Stimulated activated CD8-positive, alpha-beta memory T cell treated with anti-CD3 and anti-CD28 coated beads, Interleukin-2, amount 100 ng/mL, for 1 hour (primary cell): ENCODE results near the gene IKZF3.
"Not testable (repeated sequence)": the region's sequence is repeated elsewhere in the genome, so short reads cannot be mapped to it uniquely, and the experiment has no call there.

Experiments used
- DNase-seq, 2 donors: peaks; one replicate each; pipeline ENCODE4 v3.0.0-alpha.2; 2020; ENCODE audit warnings: low read depth in 2 of 2

IKZF3 gene

DNA sequence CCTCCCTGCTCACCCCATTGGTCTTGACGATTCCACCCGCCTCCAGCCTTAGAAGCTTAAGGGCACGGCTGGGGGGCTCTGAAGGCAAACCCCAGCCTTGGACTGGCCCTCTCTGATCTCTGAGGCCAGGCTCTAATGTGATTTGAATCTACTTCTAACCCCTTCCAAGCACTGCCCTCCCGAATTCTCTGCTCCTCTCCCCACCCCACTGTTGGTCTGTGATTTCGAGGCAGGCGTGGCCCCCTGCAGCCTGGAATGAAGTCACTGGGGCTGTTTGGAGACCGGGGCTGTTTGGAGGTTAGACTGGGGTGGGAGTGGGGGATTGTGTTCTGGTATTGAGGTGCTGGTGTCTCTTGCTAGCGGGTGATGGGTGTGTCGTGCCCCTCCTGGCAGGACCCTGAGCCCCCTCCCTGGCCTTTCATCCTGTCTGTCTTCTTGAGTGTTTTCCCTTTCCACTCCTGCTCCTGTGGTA is 124.2 kb downstream of the IKZF3 start:
- no peak for DNase-seq

DNA sequence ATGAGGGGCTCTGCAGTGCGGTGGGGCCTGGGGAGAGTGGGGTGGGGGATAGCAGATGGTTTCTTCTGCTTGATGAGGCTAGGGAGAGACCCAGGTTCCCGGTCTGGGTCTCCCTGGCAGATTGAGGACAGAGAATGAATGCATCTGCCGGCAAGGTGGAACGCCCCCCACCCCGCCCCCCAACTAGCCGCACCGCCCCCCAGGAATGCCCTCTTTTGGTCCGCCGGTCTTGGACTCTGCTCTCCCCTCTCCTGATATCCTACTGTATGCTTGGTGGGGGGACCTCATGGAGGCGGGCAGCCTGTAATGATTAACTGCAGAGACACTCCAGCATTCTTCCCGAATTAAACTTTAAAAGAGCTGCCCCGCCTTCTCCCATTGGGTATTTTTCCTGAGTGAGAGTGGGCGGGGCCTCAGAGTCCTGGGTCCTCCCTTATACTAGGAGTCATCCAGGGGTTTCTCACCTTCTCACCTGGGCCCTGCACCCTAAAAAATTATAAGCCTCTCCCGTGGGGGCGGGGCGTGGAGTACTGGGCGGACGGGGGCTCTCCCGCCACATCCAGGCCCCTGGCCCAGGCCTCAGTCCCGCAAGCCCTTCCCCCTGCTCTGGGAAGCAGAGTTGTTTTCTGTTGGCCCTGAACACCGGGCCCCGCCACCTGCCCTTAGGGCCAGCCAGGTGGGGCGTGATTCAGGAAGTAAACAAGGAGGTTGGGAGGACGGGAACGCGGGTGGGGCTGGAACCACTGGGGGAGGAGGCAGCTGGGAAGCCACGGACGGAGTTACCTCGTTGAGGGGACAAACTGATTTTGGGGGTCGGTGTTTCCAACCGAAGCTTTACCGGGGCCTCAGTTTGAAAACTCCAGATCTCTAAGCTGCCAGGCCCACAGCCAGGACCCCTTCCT is 124.9 kb downstream of the IKZF3 start:
- no peak for DNase-seq

DNA sequence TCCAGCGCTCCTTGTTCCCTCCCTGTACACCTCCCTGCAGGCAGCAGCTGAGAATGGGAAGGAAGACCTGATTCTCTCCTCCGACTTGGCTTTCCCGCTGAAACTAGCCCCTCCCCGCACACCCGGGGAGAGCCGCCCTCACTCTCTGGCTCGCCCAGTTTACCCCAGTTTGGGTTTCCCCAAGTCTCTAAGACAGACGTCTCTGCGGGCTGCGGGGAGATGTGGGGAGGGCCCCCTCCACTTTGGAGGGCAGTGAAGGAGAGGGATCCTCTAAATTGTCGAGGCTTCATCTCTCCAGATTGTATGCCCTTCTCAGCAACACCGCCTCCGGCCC is 125.6 kb downstream of the IKZF3 start:
- DNase-seq: peak in 1 of 2 donors; percentile 25

DNA sequence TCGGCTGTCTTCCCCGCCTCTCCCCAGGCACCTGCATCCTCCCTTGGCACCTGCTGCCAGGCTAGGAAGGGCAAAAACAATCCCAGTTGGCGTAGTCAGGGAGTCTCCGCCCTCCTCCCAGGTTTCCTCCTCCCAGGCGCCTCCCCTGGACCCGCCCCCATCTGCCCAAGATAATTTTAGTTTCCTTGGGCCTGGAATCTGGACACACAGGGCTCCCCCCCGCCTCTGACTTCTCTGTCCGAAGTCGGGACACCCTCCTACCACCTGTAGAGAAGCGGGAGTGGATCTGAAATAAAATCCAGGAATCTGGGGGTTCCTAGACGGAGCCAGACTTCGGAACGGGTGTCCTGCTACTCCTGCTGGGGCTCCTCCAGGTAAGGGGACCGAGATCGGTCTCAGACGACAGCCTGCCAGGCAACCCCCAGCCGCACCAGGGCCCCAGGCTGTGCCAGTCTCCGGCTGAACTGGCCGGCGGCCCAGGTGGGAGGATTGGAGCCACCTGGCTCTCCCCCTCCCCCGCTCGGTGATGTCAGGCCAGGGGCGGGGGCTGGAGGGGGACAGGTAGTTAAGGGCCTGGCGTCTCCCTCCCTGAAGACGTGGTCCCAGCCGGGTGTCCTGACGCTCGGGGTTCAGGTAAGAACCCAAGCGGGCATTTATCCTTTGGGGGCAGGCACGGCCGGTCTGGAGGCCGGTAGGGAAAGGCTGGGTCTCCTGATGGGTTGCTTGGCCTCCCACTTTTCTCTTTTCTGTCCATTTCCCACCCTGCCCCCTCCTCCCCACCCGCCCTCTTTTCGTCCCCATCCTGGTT is 126.1 kb downstream of the IKZF3 start, which contains the start of gene GRB7:
TSS of gene GRB7 (plus strand) at position 179 of the 808 bp plus-strand sequence. CDS start 4,364 bp downstream, outside the sequence.
- no peak for DNase-seq

DNA sequence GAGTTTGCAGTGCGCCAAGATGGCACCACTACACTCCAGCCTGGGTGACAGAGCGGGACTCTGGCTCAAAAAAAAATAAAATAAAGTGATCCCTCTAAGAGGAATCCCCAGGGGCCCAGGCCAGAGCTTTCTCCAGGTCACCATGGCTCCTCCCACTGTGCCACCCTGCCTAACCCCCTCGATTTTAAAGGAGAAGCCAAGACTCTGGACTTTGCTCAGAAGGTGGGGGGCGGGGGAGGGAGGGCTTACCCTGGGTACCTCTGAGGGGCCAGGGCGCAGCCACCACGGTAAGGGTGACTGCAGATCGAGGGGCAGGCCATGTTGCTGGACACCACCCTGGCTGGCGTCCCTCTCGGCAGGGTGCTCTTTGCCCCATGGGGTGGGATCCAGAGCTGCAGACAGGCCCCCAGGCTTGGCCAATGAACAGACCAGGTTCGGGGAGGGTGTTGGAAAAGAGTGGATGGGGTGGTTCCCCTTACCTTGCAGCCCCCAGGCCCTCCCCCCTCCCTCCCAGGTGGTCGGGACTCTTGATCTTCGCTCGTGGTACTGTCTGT is 126.8 kb downstream of the IKZF3 start:
- DNase-seq: no peak

DNA sequence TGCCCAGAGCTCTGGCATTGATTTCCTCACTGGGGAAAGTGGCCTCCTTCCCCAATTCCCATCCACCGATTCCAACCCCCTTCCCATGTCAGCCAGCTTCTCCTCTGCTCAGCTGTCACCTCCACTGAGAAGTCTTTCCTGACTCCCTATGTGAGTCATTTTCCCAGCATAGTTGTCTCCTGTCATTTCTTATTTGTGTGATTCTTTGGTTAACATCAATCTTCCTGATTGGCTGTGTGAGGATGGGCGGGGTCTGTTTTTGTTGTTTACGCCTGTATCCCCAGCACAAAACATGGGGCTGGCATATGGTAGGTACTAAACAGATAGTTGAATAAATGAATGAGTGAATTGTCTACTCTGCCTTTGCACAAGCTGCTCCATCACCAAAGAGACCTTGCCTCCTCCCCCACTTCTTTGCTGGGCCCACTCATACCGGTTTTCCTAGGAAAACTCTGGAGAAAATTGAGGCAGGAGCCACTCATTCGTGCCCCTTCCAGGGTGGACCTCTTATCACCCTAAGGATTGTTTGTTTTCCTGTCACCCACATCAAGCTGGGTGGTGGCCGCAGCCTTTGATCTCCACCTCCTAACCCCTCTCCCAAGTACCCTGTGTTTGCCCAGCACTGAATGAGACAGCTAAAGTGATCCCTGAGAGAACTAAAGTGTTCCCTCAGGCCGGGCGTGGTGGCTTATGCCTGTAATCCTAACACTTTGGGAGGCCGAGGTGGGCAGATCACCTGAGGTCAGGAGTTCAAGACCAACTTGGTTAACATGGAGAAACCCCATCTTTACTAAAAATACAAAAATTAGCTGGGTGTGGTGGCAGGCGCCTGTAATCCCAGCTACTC is 127.6 kb downstream of the IKZF3 start:
- DNase-seq: no peak

DNA sequence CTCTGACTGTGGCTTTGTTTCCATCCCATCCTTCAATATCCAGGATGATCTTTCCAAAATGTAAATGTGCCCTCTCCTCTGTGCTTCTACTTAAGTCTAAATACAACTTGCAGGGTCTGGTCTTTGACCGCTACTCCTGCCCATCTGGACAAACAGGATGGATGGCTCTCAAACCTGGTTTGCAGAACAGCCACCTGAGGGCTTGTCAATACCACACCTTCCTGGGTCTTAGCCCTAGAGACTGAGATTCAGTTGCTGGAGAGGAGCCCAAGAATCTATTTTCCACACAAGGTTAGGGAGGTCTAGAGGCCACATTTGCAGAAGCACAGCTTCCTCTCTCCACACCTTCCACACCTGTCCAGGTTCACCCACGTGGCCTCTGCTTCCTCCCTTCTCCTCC is 128.2 kb downstream of the IKZF3 start:
- DNase-seq: no peak

DNA sequence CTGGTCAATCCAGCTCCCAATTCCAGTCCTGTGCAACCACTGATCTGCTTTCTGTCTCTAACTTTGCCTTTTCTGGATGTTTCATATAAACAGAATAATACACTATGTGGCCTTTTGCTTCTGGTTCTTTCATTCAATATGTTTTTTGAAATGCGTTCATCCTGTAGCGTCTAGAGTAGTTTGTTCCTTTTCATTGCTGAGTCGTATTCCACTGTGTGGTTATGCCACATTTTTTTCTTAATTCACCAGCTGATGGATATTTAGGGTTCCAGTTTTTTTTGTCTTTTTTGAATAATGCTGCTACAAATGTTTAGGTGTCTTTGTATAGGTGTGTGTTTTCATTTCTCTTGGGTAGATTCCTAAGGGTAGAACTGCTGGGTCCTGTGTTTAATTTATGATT is 131.5 kb downstream of the IKZF3 start:
- no peak for DNase-seq

DNA sequence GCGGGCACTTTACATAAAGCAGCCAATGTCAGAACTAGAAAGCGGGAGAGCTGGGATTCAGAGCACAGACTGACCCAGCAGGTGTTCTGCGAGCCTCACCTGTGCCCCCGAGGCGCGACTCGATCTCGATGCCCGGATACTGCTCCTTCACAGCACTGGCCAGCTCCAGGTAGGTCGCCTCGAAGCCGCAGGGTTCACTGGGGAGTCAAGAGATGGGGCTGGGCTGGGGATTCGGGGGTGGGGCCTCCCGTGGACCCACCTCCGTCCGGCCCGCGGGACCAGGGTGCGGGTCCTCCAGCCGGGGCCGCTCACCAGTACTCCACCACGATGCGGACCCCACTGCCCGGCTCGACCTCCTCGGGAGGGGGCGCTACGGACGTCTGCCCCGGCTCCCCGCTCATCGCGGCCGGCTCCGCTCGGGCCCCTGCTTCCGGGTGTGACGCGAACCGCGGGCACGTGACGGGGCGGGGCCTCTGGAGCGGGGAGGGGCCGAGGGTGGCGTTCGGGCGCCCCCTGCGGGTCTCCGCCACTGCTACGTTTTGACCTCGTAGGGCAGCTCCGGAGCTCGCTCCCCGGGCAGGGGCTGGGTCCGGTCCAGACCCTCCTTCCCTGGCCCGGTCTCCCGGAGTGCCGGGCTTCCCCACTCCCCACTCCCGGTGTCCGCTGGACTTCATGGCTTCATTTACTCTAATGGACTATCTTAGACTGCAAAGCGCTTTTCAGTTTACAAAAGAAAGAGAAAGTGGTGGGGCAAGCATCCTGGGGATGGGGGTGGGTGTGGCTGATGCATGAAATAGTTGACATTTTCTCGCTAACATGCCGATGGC is 133.8 kb downstream of the IKZF3 start, which contains the start of gene MIEN1:
TSS of gene MIEN1 (minus strand) at position 438 of the 827 bp plus-strand sequence. CDS start at position 401, 37 bp downstream.
- peak; percentile 91 for DNase-seq

DNA sequence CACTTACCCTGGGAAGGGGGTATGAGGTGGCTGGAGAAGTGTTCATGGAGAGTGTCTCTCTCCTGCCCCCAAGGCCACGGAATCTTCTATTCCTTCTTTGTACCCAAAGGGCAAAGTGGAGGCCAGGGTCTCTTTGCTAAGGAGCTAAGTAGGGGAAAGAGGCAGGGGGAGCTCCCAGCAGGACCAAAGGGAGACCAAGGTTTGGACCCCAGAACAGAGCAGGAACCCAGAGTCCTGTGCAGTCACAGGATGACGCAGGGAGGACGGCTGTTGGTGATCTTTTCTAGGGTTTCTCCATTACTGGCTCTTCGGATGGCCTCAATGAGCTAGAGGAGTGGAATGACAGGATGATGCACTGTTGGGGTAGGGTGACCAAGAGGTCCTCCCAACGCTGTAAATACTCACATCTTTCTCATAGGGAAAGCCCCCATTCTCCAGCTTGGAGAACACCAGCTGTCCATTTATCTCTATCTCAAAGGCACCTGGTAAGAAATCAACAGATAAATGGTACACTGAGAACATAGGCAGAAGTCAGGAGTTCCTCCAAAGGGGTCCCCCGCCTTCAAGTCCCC is 134.7 kb downstream of the IKZF3 start:
- no peak for DNase-seq

DNA sequence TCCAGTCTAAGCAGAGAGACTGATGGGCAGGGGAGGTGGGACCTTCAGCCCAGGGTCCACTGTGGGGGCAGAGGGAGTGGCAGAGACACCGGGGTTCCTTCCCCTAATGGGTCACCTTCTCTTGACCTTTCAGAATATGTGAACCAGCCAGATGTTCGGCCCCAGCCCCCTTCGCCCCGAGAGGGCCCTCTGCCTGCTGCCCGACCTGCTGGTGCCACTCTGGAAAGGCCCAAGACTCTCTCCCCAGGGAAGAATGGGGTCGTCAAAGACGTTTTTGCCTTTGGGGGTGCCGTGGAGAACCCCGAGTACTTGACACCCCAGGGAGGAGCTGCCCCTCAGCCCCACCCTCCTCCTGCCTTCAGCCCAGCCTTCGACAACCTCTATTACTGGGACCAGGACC is 136.6 kb downstream of the IKZF3 start:
- DNase-seq: no peak

DNA sequence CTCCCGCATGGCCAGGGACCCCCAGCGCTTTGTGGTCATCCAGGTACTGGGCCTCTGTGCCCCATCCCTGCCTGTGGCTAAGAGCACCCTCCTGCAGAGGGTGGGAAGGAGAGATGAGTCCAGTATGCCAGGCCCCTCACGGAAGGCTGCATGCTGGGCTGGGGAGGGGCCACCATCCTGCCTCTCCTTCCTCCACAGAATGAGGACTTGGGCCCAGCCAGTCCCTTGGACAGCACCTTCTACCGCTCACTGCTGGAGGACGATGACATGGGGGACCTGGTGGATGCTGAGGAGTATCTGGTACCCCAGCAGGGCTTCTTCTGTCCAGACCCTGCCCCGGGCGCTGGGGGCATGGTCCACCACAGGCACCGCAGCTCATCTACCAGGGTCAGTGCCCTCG is 137.5 kb downstream of the IKZF3 start:
- no peak for DNase-seq

DNA sequence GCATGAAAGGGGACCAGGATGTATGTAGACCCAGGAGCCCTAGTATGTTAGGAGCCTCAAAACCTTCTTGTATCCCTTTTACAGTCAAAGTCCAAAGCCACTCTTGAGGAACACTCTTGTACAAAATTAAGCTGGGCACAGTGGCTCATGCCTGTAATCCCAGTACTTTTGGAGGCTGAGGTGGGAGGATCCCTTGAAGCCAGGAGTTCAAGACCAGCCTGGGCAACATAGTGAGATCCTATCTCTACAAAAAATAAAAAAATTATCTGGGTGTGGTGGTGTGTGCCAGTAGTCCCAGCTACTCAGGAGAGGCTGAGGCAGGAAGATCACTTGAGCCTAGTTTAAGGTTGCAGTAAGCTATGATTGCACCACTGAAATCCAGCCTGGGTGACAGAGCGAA is 138.2 kb downstream of the IKZF3 start:
- DNase-seq: not testable (repeated sequence)

DNA sequence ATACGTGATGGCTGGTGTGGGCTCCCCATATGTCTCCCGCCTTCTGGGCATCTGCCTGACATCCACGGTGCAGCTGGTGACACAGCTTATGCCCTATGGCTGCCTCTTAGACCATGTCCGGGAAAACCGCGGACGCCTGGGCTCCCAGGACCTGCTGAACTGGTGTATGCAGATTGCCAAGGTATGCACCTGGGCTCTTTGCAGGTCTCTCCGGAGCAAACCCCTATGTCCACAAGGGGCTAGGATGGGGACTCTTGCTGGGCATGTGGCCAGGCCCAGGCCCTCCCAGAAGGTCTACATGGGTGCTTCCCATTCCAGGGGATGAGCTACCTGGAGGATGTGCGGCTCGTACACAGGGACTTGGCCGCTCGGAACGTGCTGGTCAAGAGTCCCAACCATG is 139.4 kb downstream of the IKZF3 start:
- no peak for DNase-seq

DNA sequence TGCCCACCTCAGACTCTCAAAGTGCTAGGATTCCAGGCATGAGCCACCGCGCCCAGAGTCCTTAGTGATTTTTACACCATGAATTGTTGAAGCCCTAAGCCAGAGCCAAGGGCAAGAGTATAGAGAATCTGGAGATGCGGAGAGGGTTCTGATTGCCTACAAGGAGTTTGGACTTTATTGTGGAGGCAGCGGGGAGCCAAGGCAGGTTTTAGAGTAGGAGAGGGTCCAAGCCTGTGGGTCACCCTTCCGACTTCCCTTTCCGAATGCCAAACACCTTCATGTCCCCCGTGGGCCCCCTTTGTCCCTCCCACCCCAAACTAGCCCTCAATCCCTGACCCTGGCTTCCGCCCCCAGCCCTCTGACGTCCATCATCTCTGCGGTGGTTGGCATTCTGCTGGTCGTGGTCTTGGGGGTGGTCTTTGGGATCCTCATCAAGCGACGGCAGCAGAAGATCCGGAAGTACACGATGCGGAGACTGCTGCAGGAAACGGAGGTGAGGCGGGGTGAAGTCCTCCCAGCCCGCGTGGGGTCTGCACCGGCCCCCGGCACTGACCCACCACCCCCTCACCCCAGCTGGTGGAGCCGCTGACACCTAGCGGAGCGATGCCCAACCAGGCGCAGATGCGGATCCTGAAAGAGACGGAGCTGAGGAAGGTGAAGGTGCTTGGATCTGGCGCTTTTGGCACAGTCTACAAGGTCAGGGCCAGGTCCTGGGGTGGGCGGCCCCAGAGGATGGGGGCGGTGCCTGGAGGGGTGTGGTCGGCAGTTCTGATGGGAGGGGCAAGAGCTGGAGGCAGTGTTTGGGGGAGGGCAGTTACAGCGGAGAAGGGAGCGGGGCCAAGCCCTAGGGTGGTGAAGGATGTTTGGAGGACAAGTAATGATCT is 140.9 kb downstream of the IKZF3 start:
- no peak for DNase-seq

DNA sequence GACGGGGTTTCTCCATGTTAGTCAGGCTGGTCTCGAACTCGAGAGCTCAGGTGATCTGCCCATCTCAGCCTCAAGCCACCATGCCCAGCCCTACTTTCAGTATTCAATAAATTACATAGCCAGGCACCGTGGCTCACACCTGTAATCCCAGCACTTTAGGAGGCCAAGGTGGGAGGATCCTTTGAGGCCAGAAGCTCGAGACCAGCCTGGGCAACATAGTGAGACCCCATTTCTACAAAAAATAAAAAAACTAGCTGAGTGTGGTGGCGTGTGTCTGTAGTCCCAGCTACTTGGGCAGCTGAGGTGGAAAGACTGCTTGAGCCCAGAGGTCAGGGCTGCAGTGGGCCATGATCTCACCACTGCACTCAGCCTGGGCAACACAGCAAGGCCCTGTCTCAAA is 142.0 kb downstream of the IKZF3 start:
- DNase-seq: no peak

DNA sequence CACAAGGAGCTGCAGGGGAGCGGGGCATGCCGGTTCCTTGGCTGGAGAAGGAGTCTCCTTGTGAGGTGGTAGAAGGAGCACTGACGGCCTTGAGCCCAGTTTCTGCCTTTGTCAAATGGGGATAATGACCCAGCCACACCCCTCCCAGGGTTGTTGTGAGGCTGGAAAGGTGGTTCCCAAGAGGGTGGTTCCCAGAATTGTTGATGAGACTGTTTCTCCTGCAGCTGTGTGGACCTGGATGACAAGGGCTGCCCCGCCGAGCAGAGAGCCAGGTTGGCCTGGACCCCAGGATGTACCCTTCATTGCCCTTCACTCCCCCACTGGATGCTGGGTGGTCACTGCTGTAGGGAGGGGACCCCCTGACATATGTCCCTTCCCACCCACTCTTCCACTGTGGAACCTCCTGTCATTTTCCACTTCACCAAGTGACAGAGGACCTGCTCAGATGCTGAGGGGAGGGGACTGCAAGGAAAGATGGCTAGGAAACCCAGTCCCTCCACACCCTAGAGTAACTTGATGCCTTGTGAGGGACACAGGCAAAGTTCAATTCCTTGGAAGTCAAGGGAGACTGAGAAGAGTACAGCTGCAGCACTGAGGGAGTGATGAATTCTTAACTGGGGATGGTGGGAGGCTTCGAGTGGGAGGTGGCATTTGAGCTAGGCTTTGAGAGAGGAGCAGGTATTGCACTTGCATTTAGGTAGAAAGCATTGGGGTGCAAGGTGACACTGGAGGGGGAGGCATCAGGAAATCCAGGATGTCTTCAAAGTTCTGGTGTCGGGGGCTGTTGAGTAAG is 144.4 kb downstream of the IKZF3 start:
- no peak for DNase-seq

DNA sequence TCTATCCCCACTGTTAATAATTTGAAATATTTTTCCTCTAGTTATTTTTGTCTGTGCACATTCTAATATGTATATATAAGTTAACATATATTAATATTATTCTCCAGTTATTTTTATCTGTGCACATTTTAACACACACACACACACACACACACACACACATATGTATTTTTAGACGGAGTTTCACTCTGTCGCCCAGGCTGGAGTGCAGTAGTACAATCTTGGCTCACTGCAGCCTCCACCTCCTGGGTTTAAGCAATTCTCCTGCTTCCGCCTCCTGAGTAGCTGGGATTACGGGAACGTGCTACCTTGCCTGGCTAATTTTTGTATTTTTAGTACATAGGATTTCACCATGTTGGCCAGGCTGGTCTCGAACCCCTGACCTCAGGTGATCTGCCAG is 146.5 kb downstream of the IKZF3 start:
- no peak for DNase-seq
